ES-I3 (cell line): ENCODE results near the gene HK1.
A peak's percentile ranks its signal among the peaks of the same experiment; 100 is the strongest.
"Not testable (repeated sequence)": the region's sequence is repeated elsewhere in the genome, so short reads cannot be mapped to it uniquely, and the experiment has no call there.

Source experiments
- H3K36me3 ChIP-seq: 2 replicates; pipeline ENCODE4 v1.6.1; 2013; ENCODE audit warnings: mild to moderate bottlenecking, low read length, control low read depth, moderate library complexity; ENCODE audit not compliant: insufficient read depth
- H3K4me1 ChIP-seq: 2 replicates; pipeline ENCODE4 v1.6.1; 2013; ENCODE audit warnings: mild to moderate bottlenecking, control low read depth, low read length; ENCODE audit not compliant: insufficient read depth
- H3K9ac ChIP-seq: 2 replicates; pipeline ENCODE4 v1.6.1; 2013; ENCODE audit warnings: low read depth, mild to moderate bottlenecking, low read length, moderate library complexity
- H3K9me3 ChIP-seq: 2 replicates; pipeline ENCODE4 v1.6.1; 2013; ENCODE audit warnings: mild to moderate bottlenecking, low read length, moderate library complexity; ENCODE audit not compliant: control insufficient read depth, insufficient read depth

The HK1 gene

DNA sequence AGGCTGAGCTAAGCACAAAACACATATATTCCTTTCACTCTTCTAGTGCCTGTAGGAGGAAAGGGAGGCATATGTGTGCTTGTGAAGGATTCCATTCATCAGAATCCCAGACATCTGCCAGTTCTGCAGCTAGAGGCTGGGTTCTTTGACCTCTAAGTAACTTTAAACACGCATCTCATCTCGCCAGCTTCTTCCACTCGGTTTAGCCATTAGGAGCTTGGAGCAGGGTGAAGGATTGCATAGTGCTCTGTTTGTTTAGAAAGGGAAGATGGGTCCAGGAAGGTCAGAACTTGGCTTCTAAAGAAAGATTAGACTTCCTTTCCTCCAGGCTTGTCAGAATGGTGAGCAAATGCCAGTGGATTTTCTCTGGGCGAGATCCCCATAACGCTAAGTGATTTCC, 43.6 kb downstream of the HK1 start:
- Histone ChIP-seq H3K9ac (no peak overlapping the region), H3K9me3 (no peaks in the 10 kb centered on the region), H3K4me1 (peaks cover 45% of the 10 kb centered on the region), H3K36me3 (peaks cover 3% of the 10 kb centered on the region)

GRCh38 chr10:69322346-69322745, 44.0 kb downstream of the HK1 start:
- not testable (repeated sequence) for H3K36me3 ChIP-seq, H3K9ac ChIP-seq, H3K9me3 ChIP-seq
- H3K4me1 ChIP-seq = peaks cover 43% of the 10 kb centered on the region

DNA sequence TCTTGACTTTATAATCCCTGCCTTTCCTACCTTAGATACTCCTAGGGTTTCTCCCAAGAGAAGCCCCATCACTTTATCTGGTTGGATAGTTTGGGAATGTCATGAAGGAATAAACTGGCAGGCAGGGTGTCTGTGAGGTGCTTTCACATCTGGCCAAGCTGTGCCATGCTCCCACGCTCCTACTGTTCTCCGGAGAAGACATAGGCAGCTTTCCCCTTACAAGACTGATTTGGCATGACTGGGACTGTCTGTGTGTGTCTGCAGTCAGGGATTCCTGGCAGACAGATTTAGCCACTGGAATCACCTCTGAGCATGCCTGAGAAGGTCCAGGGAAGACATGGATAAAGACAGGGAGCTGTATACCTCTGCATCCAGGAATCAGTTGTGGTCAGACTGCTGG, 45.3 kb downstream of the HK1 start:
- no peaks in the 10 kb centered on the region for H3K9me3 ChIP-seq
- H3K36me3 ChIP-seq = peaks cover 3% of the 10 kb centered on the region
- peaks cover 50% of the 10 kb centered on the region for H3K4me1 ChIP-seq
- no peak overlapping the region for H3K9ac ChIP-seq

GRCh38 chr10:69324583-69324982, 46.3 kb downstream of the HK1 start:
- H3K36me3 ChIP-seq = peaks cover 3% of the 10 kb centered on the region
- H3K4me1 ChIP-seq = peaks cover 59% of the 10 kb centered on the region
- no peak overlapping the region for H3K9ac ChIP-seq

DNA sequence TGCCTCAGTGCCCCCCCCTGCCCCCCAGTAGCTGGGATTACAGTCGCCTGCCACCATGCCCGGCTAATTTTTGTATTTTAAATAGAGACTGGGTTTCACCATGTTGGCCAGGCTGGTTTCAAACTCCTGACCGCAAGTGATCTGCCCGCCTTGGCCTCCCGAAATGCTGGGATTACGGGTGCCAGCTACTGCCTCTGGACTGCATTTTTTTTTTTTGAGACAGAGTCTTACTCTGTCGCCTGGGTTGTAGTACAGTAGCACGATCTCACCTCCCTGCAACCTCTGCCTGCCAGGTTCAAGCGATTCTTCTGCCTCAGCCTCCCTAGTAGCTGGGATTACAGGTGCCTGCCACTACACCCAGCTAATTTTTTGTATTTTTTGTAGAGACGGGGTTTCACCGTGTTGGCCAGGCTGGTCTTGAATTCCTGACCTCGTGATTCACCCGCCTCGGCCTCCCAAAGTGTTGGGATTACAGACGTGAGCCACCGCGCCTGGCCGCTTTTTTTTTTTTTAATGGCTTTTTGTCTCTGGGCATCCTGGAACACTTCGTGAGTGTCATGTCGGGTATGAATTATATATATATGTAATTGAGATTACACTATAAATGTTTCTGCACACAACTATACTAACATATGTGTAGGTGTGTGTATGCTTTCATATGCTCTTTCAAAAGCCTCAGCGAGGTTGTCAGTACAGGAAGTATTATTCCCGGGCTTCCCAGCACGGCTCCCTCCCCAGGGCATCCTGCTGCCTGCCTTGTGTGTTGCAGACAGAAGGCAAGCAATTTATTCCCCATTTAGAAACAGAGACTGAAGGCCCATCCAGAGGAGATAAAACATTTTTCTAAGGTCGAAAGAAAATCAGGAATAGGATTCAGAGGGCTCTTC, 47.6 kb downstream of the HK1 start:
- H3K9ac ChIP-seq, H3K9me3 ChIP-seq, H3K36me3 ChIP-seq: not testable (repeated sequence)
- peaks cover 64% of the 10 kb centered on the region for H3K4me1 ChIP-seq

More at GRCh38 chr10:69324583-69324982, 46.3 kb downstream of the HK1 start:
- H3K9me3 ChIP-seq = no peaks in the 10 kb centered on the region

- peaks cover 60% of the 10 kb centered on the region for H3K4me1 ChIP-seq
- H3K9ac ChIP-seq = no peak overlapping the region
- H3K9me3 ChIP-seq = no peaks in the 10 kb centered on the region
- peaks cover 3% of the 10 kb centered on the region for H3K36me3 ChIP-seq
Observed at GRCh38 chr10:69326692-69327091, 48.4 kb downstream of the HK1 start.

GRCh38 chr10:69327463-69328379, 49.4 kb downstream of the HK1 start:
- Histone ChIP-seq H3K9me3 (no peaks in the 10 kb centered on the region), H3K4me1 (peaks cover 62% of the 10 kb centered on the region), H3K9ac (0 out of 2 replicates have a peak overlapping the region, but pooled peaks have one; percentile 1), H3K36me3 (no peaks in the 10 kb centered on the region)

DNA sequence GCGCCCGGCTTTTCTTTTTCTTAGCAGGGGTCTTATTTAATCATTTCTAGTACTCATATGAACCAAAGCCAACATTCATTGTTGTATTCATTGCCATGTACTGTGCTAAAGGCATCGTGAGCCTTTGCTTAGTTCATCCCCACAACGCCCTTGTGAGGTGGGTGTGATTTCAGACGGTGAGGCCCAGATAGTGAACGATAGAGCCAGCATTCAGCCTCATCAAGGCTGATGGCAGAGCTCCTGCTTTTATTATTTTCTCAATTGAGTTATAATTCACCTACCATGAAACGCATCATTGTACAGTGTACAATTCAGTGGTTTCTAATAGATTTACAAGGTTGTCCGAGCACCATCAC, 50.1 kb downstream of the HK1 start:
- Histone ChIP-seq H3K9ac (no peak overlapping the region), H3K9me3 (no peaks in the 10 kb centered on the region), H3K36me3 (no peaks in the 10 kb centered on the region), H3K4me1 (peaks cover 68% of the 10 kb centered on the region)

DNA sequence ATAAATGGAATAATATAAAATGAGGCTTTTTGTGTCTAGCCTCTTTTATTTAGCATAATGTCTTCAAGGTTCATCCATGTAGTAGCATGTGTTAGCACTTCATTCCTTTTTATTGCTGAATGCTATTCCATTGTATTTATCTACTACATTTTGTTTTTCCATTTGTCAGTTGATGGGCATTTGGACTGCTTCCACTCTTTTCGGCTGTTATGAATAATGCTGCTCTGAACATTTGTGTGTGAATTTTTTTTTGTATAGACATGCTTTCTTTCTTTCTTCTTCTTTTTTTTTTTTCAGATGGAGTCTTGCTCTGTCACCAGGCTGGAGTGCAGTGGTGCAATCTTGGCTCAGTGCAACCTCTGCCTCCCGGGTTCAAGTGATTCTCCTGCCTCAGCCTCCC, 50.6 kb downstream of the HK1 start:
- H3K9me3 ChIP-seq, H3K9ac ChIP-seq, H3K36me3 ChIP-seq: not testable (repeated sequence)
- H3K4me1 ChIP-seq = peaks cover 68% of the 10 kb centered on the region

DNA sequence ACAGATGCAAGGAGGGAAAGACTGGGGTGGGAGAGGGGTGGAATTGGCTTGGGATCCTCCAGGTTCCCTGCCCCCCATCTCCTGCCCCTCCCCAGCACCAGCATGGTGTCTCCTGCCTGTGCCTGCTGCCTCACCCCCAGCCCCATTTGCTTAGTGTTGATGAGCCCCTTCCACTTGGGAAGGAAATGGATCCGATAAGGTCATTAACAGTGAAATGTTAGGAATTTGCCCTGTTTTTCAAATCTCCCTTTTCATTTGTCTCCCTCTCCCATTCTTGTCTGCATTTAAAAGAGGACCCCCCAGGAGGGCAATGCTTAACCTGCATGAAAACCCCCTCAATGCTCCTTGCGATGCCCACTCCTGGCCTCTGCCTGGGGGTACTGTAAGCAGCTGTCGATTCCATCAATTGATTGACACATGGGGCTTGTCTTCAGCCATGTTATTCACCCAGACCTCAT, 51.5 kb downstream of the HK1 start:
- Histone ChIP-seq H3K9ac (no peak overlapping the region; the same call in 1 of the 2 replicates), H3K4me1 (peaks cover 72% of the 10 kb centered on the region), H3K36me3 (no peaks in the 10 kb centered on the region), H3K9me3 (no peaks in the 10 kb centered on the region)

DNA sequence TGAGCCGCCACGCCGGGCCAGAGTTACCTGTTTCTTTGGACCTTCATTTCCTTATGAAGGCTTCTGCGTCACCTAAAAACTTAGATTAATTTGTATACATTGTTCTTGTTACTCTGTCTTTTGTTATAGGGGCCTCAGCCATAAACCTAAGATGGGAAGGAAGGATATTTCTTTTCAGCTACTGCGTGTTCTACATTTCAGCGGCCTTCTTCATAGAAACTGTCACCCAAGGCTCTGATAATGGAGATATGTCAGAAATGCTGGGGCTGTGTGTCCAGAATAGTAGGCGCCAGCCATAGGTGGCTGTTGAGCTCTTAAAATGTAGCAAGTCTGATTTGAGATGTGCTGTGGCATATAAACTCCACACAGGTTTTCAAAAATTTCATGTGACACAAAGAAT, 52.9 kb downstream of the HK1 start:
- Histone ChIP-seq H3K4me1 (peaks cover 74% of the 10 kb centered on the region), H3K9me3 (no peaks in the 10 kb centered on the region), H3K36me3 (no peaks in the 10 kb centered on the region), H3K9ac (no peak overlapping the region)

GRCh38 chr10:69332278-69333010, 54.1 kb downstream of the HK1 start:
- Histone ChIP-seq H3K9ac (no peak overlapping the region), H3K4me1 (peaks cover 71% of the 10 kb centered on the region), H3K36me3 (no peaks in the 10 kb centered on the region), H3K9me3 (no peaks in the 10 kb centered on the region)

DNA sequence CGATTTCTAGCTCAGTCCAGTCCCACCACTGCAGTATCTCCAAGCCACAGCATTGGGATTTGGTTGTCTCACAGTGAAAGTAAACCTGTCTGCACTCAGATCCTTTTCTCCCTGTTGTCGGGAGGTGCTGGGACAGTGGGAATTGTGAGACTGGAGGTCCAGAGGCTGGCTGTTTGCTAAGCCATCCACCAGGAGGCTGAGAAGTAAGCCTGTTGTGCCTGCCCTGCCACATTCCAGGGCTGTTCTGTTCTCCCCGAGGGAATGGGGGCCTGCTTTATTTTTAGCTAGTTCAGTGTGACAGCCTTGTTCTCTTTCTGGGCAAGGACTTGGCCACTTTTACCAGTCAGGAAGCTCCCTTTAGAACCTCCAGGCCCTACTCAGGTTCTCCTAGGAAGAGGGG, 54.9 kb downstream of the HK1 start:
- Histone ChIP-seq H3K4me1 (peaks cover 71% of the 10 kb centered on the region), H3K9ac (no peak overlapping the region), H3K9me3 (no peaks in the 10 kb centered on the region), H3K36me3 (no peaks in the 10 kb centered on the region)

DNA sequence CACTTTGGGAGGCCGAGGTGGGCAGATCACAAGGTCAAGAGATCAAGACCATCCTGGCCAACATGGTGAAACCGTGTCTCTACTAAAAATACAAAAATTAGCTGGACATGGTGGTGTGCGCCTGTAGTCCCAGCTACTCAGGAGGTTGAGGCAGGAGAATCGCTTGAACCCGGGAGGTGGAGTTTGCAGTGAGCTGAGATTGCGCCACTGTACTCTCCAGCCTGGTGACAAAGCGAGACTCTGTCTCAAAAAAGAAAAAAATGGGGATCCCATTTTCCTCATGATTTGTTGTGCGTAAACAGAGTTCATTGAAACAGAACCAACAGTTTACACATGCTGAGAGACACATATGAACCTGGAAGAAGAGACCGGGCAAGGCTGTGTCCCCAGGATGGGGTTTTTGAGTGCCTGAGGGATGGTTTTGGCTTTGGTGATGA, 55.6 kb downstream of the HK1 start:
- peaks cover 71% of the 10 kb centered on the region for H3K4me1 ChIP-seq
- H3K9ac ChIP-seq, H3K9me3 ChIP-seq, H3K36me3 ChIP-seq: not testable (repeated sequence)
